ENCODE data around the gene SIT1. TPM values are rescaled to one million over a fixed set of nuclear protein-coding genes. Genes with fewer than 3 reads are reported as not detected.

SIT1 gene
- polyA plus RNA-seq, 4 donors, result 0.32 to 0.46 TPM; not detected in 2

GRCh38 chr9:35609001-35609819 is 41.5 kb downstream of the SIT1 start:
- DNase-seq (ENCODE audit: low read depth in 4 of 4, low spot score in 3 of 4), result no peak

DNA sequence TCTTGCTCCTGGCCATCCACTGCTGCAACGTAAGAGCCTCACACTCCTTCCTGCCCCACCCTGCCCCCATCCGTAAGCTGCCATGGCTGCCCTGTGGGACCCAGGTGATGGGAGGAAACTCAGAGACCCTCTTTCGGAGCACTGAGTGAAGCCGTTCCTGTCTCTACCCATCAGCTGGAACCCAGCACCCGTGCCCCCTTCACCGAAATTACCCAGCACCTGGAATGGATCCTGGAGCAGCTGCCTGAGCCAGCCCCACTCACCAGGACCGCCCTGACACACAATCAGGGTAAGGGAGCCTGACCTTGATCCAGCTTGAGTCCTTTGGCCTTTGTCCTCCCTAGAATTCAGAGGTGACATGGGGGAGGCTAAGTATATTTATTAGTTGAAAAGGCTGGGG is 42.5 kb downstream of the SIT1 start:
- DNase-seq (ENCODE audit: low read depth in 4 of 4, low spot score in 3 of 4), result no peak

- DNase-seq (ENCODE audit: low read depth in 4 of 4, low spot score in 3 of 4), result no peak
Measured at GRCh38 chr9:35606726-35607125, 44.0 kb downstream of the SIT1 start.

GRCh38 chr9:35606138-35606504 is 44.6 kb downstream of the SIT1 start:
- DNase-seq (ENCODE audit: low read depth in 4 of 4, low spot score in 3 of 4), result no peak

- no peak for DNase-seq (ENCODE audit: low read depth in 4 of 4, low spot score in 3 of 4)
Measured at GRCh38 chr9:35605351-35606137, 45.2 kb downstream of the SIT1 start.

- DNase-seq (ENCODE audit: low read depth in 4 of 4, low spot score in 3 of 4), result peak in 1 of 4 donors; percentile 38
Measured at GRCh38 chr9:35604578-35605350, 46.0 kb downstream of the SIT1 start, which contains the start of gene TESK1. TESK1 (plus strand) TSS chr9:35605262; CDS start chr9:35605620, 358 bp downstream.

GRCh38 chr9:35603986-35604577 is 46.6 kb downstream of the SIT1 start:
- peak; percentile 98 to 99 (median 99) for DNase-seq (ENCODE audit: low read depth in 4 of 4, low spot score in 3 of 4)

GRCh38 chr9:35603506-35603985 is 47.2 kb downstream of the SIT1 start:
- no peak for DNase-seq (ENCODE audit: low read depth in 4 of 4, low spot score in 3 of 4)

- DNase-seq (ENCODE audit: low read depth in 4 of 4, low spot score in 3 of 4), result no peak
Measured at GRCh38 chr9:35599763-35600604, 50.7 kb downstream of the SIT1 start.

Other genes starting within 250 kb of the SIT1 start
- 10 to 100 TPM; 18.0 to 26.3 (median 18.6) TPM for gene RUSC2, start 160.8 kb downstream of the SIT1 start, polyA plus RNA-seq (ENCODE audit: insufficient read length in 4 of 4)
- 10 to 100 TPM; 33.4 to 49.4 (median 34.7) TPM for gene TESK1, start 45.7 kb downstream of the SIT1 start, polyA plus RNA-seq (ENCODE audit: insufficient read length in 4 of 4)
- gene CD72, start 32.5 kb downstream of the SIT1 start, polyA plus RNA-seq (ENCODE audit: insufficient read length in 4 of 4), result 1 to 10 TPM; 1.8 to 3.3 (median 2.2) TPM
- 1 to 10 TPM in 1 of 4 donors, not detected in 3; 2.5 TPM for gene RMRP, start 7.1 kb upstream of the SIT1 start, polyA plus RNA-seq (ENCODE audit: insufficient read length in 4 of 4)
- 10 to 100 TPM; 15.5 to 21.2 (median 18.4) TPM for gene CCDC107, start 7.4 kb upstream of the SIT1 start, polyA plus RNA-seq (ENCODE audit: insufficient read length in 4 of 4)
- 10 to 100 TPM in 1 of 4 donors, 1 to 10 TPM in 3; 9.0 to 11.5 (median 9.8) TPM for gene ARHGEF39, start 14.3 kb upstream of the SIT1 start, polyA plus RNA-seq (ENCODE audit: insufficient read length in 4 of 4)
- 1 to 10 TPM in 1 of 4 donors, under 1 TPM in 3; 0.63 to 1.6 (median 0.73) TPM for gene CA9, start 23.0 kb upstream of the SIT1 start, polyA plus RNA-seq (ENCODE audit: insufficient read length in 4 of 4)
- gene TPM2, start 39.0 kb upstream of the SIT1 start, polyA plus RNA-seq (ENCODE audit: insufficient read length in 4 of 4), result 100 to 1,000 TPM; 150 to 285 (median 184) TPM
- gene TLN1, start 81.3 kb upstream of the SIT1 start, polyA plus RNA-seq (ENCODE audit: insufficient read length in 4 of 4), result 100 to 1,000 TPM; 141 to 173 (median 163) TPM
- 10 to 100 TPM; 33.8 to 43.0 (median 39.2) TPM for gene CREB3, start 81.7 kb upstream of the SIT1 start, polyA plus RNA-seq (ENCODE audit: insufficient read length in 4 of 4)
- 100 to 1,000 TPM in 2 of 4 donors, 10 to 100 TPM in 2; 62.5 to 131 (median 101) TPM for gene GBA2, start 98.3 kb upstream of the SIT1 start, polyA plus RNA-seq (ENCODE audit: insufficient read length in 4 of 4)
- gene RGP1, start 98.4 kb upstream of the SIT1 start, polyA plus RNA-seq (ENCODE audit: insufficient read length in 4 of 4), result 10 to 100 TPM; 25.7 to 28.2 (median 27.4) TPM
- not detected for gene MSMP, start 103.3 kb upstream of the SIT1 start, polyA plus RNA-seq (ENCODE audit: insufficient read length in 4 of 4)
- gene NPR2, start 140.7 kb upstream of the SIT1 start, polyA plus RNA-seq (ENCODE audit: insufficient read length in 4 of 4), result 10 to 100 TPM; 27.1 to 55.5 (median 30.6) TPM
- gene SPAG8, start 161.3 kb upstream of the SIT1 start, polyA plus RNA-seq (ENCODE audit: insufficient read length in 4 of 4), result 1 to 10 TPM; 2.9 to 7.2 (median 5.7) TPM
- 10 to 100 TPM; 32.0 to 57.4 (median 53.8) TPM for gene HINT2, start 164.1 kb upstream of the SIT1 start, polyA plus RNA-seq (ENCODE audit: insufficient read length in 4 of 4)
- under 1 TPM; 0.11 to 0.35 (median 0.26) TPM for gene FAM221B, start 177.8 kb upstream of the SIT1 start, polyA plus RNA-seq (ENCODE audit: insufficient read length in 4 of 4)
- 10 to 100 TPM; 28.8 to 44.5 (median 30.5) TPM for gene TMEM8B, start 178.3 kb upstream of the SIT1 start, polyA plus RNA-seq (ENCODE audit: insufficient read length in 4 of 4)
- under 1 TPM in 1 of 4 donors, not detected in 3; 0.15 TPM for gene OR13J1, start 219.5 kb upstream of the SIT1 start, polyA plus RNA-seq (ENCODE audit: insufficient read length in 4 of 4)

All from left renal pelvis (tissue), 4 donors.